NK-92 (cell line): ENCODE data around the gene CSGALNACT2.
"Not testable (repeated sequence)": the region's sequence is repeated elsewhere in the genome, so short reads cannot be mapped to it uniquely, and the experiment has no call there.

ENCODE experiments used
- DNase-seq: peaks from one replicate; lab custom pipeline; 2025; ENCODE audit not compliant: unreplicated experiment; lab: John Stamatoyannopoulos, UW

The CSGALNACT2 gene

GRCh38 chr10:43145311-43145710 is 7.1 kb downstream of the CSGALNACT2 start:
- no peak for DNase-seq

DNA sequence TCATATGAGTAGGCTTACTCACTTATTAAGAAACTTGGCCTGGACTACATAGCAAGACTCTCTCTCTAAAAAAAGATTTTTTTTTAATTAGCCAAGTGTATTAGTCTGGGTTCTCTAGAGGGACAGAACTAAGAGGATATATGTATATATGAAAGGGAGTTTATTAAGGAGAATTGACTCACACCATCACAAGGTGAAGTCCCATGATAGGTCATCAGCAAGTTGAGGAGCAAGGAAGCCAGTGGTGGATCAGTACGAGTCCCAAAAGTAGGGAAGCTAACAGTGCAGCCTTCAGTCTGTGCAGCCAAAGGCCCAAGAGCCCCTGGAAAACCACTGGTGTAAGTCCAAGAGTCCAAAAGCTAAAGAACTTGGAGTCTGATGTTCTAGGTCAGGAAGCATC is 7.7 kb downstream of the CSGALNACT2 start:
- not testable (repeated sequence) for DNase-seq

- DNase-seq = no peak
Observed at GRCh38 chr10:43151371-43151770, 13.1 kb downstream of the CSGALNACT2 start.

DNA sequence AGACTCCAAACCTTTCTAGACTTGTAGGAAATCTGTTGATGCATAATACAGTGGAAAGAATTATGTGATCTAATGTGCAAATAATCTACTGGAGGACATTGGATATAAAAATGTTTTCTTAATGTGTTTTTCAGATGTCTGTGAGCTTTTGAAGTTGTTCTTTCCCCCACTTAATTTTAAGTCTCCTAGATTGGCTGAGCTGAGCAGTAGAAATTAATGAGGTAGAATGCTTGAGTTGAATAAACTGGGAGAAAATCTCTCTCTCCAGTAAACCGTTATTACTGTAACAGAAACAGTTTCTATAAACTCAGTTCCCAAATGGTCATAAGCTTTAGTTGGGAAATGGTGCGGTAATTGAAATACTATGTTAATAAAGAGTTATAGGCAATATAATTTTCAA is 15.7 kb downstream of the CSGALNACT2 start:
- DNase-seq = no peak

DNA sequence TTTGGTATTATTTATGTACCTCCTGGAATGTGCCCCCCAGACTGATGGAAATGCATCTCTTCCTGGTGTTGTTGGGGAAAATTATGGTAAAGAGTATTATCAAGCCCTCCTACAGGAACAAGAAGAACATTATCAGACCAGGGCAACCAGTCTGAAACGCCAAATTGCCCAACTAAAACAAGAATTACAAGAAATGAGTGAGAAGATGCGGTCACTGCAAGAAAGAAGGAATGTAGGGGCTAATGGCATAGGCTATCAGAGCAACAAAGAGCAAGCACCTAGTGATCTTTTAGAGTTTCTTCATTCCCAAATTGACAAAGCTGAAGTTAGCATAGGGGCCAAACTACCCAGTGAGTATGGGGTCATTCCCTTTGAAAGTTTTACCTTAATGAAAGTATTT is 17.0 kb downstream of the CSGALNACT2 start:
- DNase-seq = no peak

DNA sequence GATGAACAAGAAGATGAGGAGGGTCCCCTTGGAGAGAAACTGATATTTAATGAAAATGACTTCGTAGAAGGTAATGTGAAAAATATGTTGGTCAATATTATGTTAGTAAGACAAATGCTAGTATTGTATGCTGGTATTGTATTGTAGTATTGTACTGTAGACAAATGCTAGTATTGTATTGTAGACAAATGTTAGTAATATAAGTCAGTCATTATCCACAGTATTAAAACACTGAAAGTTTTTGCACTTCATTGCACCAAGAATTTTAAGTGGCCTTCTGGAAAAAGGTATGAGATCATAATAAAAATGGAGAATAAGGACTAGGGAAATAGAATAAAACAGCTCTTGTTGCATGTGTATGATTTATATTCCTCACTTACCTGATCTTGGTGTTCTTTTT is 17.5 kb downstream of the CSGALNACT2 start:
- no peak for DNase-seq

DNA sequence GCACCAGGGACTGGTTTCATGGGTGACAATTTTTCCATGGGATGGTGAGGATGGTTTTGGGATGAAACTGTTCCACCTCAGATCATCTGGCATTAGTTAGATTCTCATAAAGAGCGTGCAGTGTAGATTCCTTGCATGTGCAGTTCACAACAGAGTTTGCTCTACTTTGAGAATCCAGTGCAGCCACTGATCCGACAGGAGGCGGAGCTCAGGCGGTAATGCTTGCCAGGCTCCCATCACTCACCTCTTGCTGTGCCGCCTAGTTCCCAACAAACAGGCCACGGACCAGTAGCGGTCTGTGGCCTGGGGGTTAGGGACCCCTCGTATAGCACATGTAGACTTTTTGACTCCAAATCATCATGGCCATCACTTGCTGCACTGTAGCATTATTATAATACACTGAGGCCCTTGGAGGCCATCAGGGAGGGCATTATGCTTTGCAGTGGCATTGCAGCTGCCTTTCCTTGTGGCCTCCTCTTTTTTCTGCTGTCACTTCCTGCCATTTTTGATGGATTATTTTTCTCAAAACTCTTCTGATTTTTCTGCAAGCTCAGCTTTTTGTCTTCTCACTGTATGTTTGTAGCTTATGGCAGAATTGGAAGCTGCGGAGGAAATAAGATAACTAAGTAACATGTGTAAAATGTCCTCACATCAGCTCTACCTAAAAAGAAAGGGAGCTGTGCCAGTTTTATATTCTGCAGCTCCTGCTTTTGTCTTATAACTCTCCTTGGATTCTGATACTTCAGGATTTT is 18.5 kb downstream of the CSGALNACT2 start:
- DNase-seq = no peak

DNA sequence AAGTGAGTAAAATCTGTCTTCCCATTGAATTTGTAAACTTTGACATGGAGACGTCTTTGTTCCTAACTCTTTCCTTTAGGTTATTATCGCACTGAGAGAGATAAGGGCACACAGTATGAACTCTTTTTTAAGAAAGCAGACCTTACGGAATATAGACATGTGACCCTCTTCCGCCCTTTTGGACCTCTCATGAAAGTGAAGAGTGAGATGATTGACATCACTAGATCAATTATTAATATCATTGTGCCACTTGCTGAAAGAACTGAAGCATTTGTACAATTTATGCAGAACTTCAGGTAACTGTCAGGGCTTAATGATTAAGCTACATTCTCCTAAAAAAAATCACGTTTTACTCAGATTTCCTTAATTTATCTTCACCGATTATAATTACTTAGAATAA is 20.4 kb downstream of the CSGALNACT2 start:
- DNase-seq = no peak

DNA sequence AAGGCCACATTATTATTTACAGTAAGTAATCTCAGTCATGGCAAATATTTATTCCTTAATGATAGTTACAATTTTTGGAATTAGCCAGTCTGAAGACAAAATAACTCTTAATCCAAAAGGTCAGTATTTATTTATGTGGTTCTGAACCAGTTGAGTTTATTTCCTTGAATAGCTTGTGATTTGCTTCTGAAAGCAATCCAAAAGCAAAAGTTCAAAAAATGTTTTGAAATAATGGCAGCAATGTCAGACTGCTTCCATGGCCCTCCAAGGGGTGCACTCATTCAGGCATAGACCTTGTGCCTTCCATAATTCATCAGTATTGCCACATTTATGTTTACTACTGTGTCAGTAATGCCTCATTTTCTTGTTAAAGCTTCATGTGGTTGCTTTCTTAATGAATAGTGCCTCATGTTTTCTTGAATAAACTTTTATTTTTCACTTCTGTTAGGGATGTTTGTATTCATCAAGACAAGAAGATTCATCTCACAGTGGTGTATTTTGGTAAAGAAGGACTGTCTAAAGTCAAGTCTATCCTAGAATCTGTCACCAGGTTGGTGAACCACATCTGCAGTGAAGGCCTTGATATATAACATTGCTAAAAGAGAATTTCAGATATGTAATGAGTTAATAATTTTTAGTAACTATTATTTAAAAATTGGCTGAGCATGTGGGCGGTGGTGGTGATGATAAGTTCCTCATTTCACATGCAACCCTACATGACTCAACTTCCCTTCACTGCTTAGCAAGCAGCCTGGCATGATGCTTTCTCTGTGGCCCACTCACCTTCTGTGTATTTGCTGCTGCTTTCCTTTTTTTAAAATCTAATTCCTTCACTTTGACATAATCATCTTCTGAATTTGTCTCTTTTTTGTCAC is 22.0 kb downstream of the CSGALNACT2 start:
- DNase-seq = no peak

- no peak for DNase-seq
Observed at GRCh38 chr10:43160921-43161255, 22.6 kb downstream of the CSGALNACT2 start.

DNA sequence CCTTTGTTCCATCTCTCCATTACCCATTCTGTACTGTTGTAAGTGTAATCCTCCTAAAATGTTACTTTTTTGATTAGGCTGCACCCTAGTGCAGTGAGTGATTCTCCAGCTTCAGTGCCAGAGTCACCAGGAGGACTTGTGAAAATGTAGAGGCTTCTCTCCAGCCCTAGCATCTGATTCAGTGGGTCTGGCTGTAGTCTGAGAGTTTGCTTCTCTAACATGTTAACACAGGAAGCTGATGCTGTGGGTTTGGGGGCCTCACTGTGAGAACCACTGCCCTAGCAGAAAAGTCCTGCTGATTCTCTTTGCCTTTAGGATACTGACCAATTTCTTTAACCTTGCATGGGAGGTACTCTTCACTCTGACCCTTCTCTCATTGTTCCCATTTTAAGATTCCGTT is 24.4 kb downstream of the CSGALNACT2 start:
- no peak for DNase-seq

GRCh38 chr10:43166207-43166879 is 28.1 kb downstream of the CSGALNACT2 start:
- no peak for DNase-seq

- no peak for DNase-seq
Observed at GRCh38 chr10:43166880-43167497, 28.7 kb downstream of the CSGALNACT2 start.

- DNase-seq = no peak
Observed at GRCh38 chr10:43167498-43167889, 29.2 kb downstream of the CSGALNACT2 start.

DNA sequence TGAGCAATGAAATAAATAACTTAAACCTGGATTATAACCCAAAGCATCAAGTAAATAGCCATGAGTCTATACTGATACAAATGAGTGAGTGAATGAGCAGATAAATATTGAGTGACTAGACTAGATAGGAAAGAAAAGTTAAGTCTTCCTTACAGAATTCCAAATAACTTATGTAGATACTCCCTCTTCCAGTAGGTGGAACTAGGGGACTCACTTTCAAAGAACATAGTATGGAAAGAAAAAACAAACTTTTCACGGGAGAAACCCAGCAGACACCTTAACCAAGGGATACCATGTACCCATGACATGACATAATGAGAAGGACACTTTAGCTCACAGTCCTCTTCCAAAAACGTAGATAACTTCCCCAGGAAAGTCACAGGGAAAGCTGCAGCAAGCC is 32.2 kb downstream of the CSGALNACT2 start:
- DNase-seq = no peak

GRCh38 chr10:43172645-43173044 is 34.4 kb downstream of the CSGALNACT2 start:
- no peak for DNase-seq

DNA sequence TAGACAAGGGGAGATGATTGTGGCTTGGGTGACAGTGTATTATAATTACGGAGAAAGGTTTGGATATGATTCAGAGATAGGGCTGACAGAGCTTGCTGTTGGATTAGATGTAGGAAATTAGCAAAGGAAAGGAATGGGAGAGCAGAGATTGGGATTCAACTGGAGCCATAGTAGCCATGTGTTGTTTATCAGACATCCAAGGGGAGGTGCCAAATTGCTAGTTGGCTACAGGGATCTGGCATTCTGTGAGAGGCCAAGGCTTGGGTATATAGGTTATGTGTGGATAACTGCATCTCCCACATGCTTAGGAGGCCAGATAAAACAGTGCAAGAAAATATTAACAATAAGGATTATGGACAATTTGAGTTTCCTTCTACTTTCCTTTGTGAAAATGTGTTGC is 34.9 kb downstream of the CSGALNACT2 start:
- DNase-seq = no peak

GRCh38 chr10:43174969-43175368 is 36.7 kb downstream of the CSGALNACT2 start:
- no peak for DNase-seq

DNA sequence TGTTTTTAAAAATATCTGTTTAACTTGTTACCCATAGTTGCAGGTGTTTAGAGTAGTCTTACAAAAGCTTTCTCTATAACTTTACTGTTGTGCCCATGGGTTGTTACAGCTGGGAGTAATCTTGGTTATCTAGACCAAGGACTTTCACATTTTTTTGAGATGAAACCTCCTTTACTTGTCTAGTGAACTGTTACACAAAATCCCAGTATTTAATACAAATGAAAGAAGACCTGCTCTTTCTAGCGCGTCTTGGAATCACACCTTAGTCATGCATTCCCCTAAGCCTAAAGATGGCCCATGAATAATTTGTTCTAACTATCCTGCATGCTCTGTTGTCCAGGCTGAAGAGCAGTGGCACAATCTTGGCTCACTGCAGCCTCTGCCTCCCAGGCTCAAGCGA is 38.0 kb downstream of the CSGALNACT2 start:
- DNase-seq = no peak

DNA sequence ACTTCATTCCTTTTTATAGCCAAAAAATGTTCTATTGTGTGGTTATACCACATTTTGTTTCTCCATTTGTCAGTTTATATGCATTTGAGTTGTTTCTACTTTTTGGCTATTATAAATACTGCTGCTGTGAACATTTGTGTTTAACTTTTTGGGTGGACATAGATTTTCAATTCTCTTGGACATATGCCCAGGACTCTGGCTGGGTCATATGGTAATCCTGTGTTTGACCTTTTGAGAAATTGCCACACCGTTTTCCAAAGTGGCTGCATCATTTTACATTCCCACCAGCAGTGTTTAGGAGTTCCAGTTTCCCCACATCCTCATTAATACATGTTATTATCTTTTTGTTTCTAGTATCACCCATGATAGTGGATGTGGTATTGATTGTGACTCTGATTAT is 39.4 kb downstream of the CSGALNACT2 start:
- DNase-seq = no peak

- DNase-seq = no peak
Observed at GRCh38 chr10:43181146-43181545, 42.9 kb downstream of the CSGALNACT2 start.
